ENCODE measurements around the gene FOXE3. TPM values are rescaled to one million over a fixed set of nuclear protein-coding genes. Genes with fewer than 3 reads are reported as not detected.

FOXE3 gene
- total and polyA plus RNA-seq, 2 donors (not counting 1 experiment from before 2014, with no cell fraction given), result not detected

DNA sequence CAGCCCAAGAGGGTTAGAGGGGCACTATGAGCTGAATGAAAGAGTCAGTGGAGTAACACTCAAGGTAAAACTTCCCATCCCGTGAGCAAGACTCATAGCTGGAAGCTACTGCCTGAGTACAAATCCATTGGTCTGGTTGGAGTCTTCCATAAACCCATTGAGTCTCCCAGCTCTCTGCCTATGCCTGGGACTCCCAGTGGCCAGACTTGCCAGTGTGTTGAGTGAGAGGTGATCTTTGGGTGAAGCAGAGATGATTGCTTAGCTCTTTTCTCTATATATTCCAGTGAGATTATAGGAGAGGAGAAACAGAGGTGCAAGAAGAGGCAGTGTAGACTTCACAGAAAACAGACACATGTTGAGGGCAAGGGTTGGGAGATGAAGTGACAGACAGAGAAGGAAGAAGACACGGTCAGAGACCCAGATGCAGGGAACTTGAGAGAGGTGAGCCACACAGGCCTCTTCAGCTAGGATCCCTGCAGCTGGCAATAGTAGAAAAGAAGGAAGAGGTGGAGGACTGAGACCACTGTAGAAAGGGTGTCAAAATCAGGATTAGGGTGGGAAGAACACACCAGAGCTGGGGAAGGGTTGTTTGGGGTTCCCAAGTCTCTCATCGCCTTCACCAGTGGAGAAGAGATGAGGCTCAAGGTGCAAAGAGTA, 25.5 kb downstream of the FOXE3 start:
- Histone ChIP-seq H3K4me3 (replicated peaks in 1 of 4; ENCODE audit: control extremely low read depth in 1 of 4, insufficient read depth in 1 of 4, low read depth in 3 of 4, low read length in 4 of 4) (no peak overlapping the region), H3K4me1 (ENCODE audit: control insufficient read depth, extremely low read depth, insufficient read depth, low read length) (no peaks in the 10 kb centered on the region), H4K20me1 (ENCODE audit: control insufficient read depth, extremely low read depth, insufficient read depth, low read length) (no peaks in the 10 kb centered on the region), H3K9ac (ENCODE audit: insufficient read depth, low read length) (no peak overlapping the region), H3K36me3 (ENCODE audit: control insufficient read depth, insufficient read depth, low read length) (no peaks in the 10 kb centered on the region), H3K9me3 (ENCODE audit: control insufficient read depth, insufficient read depth, low read depth, low read length) (no peaks in the 10 kb centered on the region), H2AFZ (ENCODE audit: low read length) (no peak overlapping the region), H3K27me3 (ENCODE audit: control insufficient read depth, insufficient read depth, low read length) (peaks cover 30% of the 10 kb centered on the region), H3K79me2 (ENCODE audit: control insufficient read depth, insufficient read depth, low read length) (no peaks in the 10 kb centered on the region), H3K4me2 (ENCODE audit: extremely low read depth, insufficient read depth, low read length) (no peak overlapping the region), H3K27ac (ENCODE audit: insufficient read depth, low read length) (no peak overlapping the region)
- DNase-seq (ENCODE audit: low read depth in 2 of 2), result no peak
- no peak for TF ChIP-seq EZH2 (IDR thresholded peaks at IDR 0.05; ENCODE audit: low read length, missing control alignments)
- no peak for TF ChIP-seq CTCF (conservative IDR thresholded peaks at IDR 0.05 in 1 of 2, IDR thresholded peaks at IDR 0.05 in 1 of 2; ENCODE audit: low read depth in 1 of 2, low read length in 2 of 2)

GRCh38 chr1:47442202-47442601, 26.1 kb downstream of the FOXE3 start:
- Histone ChIP-seq H3K27me3 (ENCODE audit: control insufficient read depth, insufficient read depth, low read length) (peaks cover 36% of the 10 kb centered on the region), H3K27ac (ENCODE audit: insufficient read depth, low read length) (no peak overlapping the region), H3K4me3 (replicated peaks in 1 of 4; ENCODE audit: control extremely low read depth in 1 of 4, insufficient read depth in 1 of 4, low read depth in 3 of 4, low read length in 4 of 4) (no peak overlapping the region), H3K79me2 (ENCODE audit: control insufficient read depth, insufficient read depth, low read length) (no peaks in the 10 kb centered on the region), H3K9me3 (ENCODE audit: control insufficient read depth, insufficient read depth, low read depth, low read length) (no peaks in the 10 kb centered on the region), H3K36me3 (ENCODE audit: control insufficient read depth, insufficient read depth, low read length) (no peaks in the 10 kb centered on the region), H3K9ac (ENCODE audit: insufficient read depth, low read length) (no peak overlapping the region), H4K20me1 (ENCODE audit: control insufficient read depth, extremely low read depth, insufficient read depth, low read length) (no peaks in the 10 kb centered on the region), H2AFZ (ENCODE audit: low read length) (no peak overlapping the region), H3K4me2 (ENCODE audit: extremely low read depth, insufficient read depth, low read length) (no peak overlapping the region), H3K4me1 (ENCODE audit: control insufficient read depth, extremely low read depth, insufficient read depth, low read length) (no peaks in the 10 kb centered on the region)
- no peak for DNase-seq (ENCODE audit: low read depth in 2 of 2)
- no peak for TF ChIP-seq CTCF (conservative IDR thresholded peaks at IDR 0.05 in 1 of 2, IDR thresholded peaks at IDR 0.05 in 1 of 2; ENCODE audit: low read depth in 1 of 2, low read length in 2 of 2)
- TF ChIP-seq EZH2 (IDR thresholded peaks at IDR 0.05; ENCODE audit: low read length, missing control alignments), result no peak

DNA sequence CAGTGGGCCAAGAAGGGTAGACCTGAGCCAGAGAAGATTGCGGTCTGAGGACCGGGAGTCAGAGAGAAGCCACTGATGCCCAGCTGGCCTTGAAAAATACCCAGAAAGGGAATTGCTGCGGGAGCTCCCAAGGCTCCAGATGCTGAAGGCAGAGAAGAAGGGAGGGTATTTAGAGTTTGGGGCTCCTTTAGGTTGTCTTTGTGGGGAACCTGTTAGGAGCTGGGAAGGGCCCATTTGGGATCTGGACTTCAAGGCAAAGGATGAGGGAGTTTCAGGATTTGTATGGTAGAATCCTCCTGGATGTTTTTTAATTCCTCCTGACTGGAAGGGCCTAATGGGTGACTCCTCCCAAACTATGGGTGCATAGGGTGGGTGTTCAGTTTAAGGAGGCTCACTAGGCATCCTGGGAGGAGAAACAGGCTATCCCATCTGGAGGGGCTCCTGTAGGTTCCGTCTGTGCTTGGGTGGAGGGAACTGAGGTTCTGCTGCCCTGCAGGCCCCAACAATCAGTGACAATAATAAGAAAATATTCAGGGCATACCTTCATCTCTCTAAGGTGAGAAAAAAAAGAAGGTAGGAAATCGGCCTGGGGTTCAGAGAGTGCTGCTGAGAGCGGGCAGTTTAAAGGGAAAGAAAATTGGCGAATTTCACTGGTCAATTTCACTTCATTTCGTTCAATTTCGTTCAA, 26.9 kb downstream of the FOXE3 start:
- Histone ChIP-seq H3K36me3 (ENCODE audit: control insufficient read depth, insufficient read depth, low read length) (no peaks in the 10 kb centered on the region), H3K9me3 (ENCODE audit: control insufficient read depth, insufficient read depth, low read depth, low read length) (no peaks in the 10 kb centered on the region), H3K9ac (ENCODE audit: insufficient read depth, low read length) (no peak overlapping the region), H3K4me2 (ENCODE audit: extremely low read depth, insufficient read depth, low read length) (no peak overlapping the region), H4K20me1 (ENCODE audit: control insufficient read depth, extremely low read depth, insufficient read depth, low read length) (no peaks in the 10 kb centered on the region), H3K27ac (ENCODE audit: insufficient read depth, low read length) (no peak overlapping the region), H3K4me1 (ENCODE audit: control insufficient read depth, extremely low read depth, insufficient read depth, low read length) (no peaks in the 10 kb centered on the region), H3K27me3 (ENCODE audit: control insufficient read depth, insufficient read depth, low read length) (peaks cover 38% of the 10 kb centered on the region), H2AFZ (ENCODE audit: low read length) (no peak overlapping the region), H3K4me3 (replicated peaks in 1 of 4; ENCODE audit: control extremely low read depth in 1 of 4, insufficient read depth in 1 of 4, low read depth in 3 of 4, low read length in 4 of 4) (no peak overlapping the region), H3K79me2 (ENCODE audit: control insufficient read depth, insufficient read depth, low read length) (no peaks in the 10 kb centered on the region)
- no peak for DNase-seq (ENCODE audit: low read depth in 2 of 2)
- TF ChIP-seq EZH2 (IDR thresholded peaks at IDR 0.05; ENCODE audit: low read length, missing control alignments), result no peak
- no peak for TF ChIP-seq CTCF (conservative IDR thresholded peaks at IDR 0.05 in 1 of 2, IDR thresholded peaks at IDR 0.05 in 1 of 2; ENCODE audit: low read depth in 1 of 2, low read length in 2 of 2)

All from fibroblast of lung (primary cell).